DND-41 (cell line): ENCODE data around the gene RASL10B.

Source experiments
- ATAC-seq: fragments of 200-7000 bp; cut with Tn5 transposase; 3 replicates; pipeline ENCODE4 v1.9.1; 2021; ENCODE audit warnings: low read depth; ENCODE audit not compliant: insufficient read depth
- DNase-seq: peaks from one replicate; pipeline ENCODE4 v3.0.0-alpha.2; 2020
- H2AFZ ChIP-seq: 2 replicates; pipeline ENCODE4 v1.6.0; 2012; ENCODE audit warnings: low read depth, low read length
- H3K27ac ChIP-seq: 2 replicates; pipeline ENCODE4 v1.5.1; 2012; ENCODE audit warnings: low read length, inconsistent platforms
- H3K27me3 ChIP-seq: fragments of 200-600 bp; sonication (generic); 2 replicates; pipeline ENCODE4 v1.6.0; 2012; ENCODE audit warnings: low read length, mild to moderate bottlenecking, inconsistent platforms; ENCODE audit not compliant: insufficient read depth, poor library complexity
- H3K36me3 ChIP-seq: 2 replicates; pipeline ENCODE4 v1.5.1; 2012; ENCODE audit warnings: low read length, inconsistent platforms; ENCODE audit not compliant: insufficient read depth
- H3K4me1 ChIP-seq: 2 replicates; pipeline ENCODE4 v1.5.1; 2012; ENCODE audit warnings: mild to moderate bottlenecking, low read length; ENCODE audit not compliant: insufficient read depth
- H3K4me2 ChIP-seq: 2 replicates; pipeline ENCODE4 v1.6.0; 2012; ENCODE audit warnings: mild to moderate bottlenecking, moderate library complexity, low read length, inconsistent platforms; ENCODE audit not compliant: insufficient read depth
- H3K4me3 ChIP-seq, 2 experiments: fragments of 200-600 bp in 1 of 2; shearing (Covaris generic) in 1 of 2; 2 replicates each; pipeline ENCODE4 v1.5.1; 2012 to 2016; ENCODE audit warnings: inconsistent platforms in 2 of 2, low read length in 2 of 2, mild to moderate bottlenecking in 2 of 2, low read depth in 1 of 2, moderate library complexity in 1 of 2
- H3K79me2 ChIP-seq: 2 replicates; pipeline ENCODE4 v1.6.0; 2012; ENCODE audit warnings: low read length, inconsistent platforms; ENCODE audit not compliant: insufficient read depth
- H3K9ac ChIP-seq: 2 replicates; pipeline ENCODE4 v1.6.0; 2012; ENCODE audit warnings: low read depth, mild to moderate bottlenecking, inconsistent platforms, low read length, moderate library complexity
- H3K9me3 ChIP-seq: 2 replicates; pipeline ENCODE4 v1.5.1; 2012; ENCODE audit warnings: low read length, moderate library complexity, mild to moderate bottlenecking, inconsistent platforms; ENCODE audit not compliant: insufficient read depth, severe bottlenecking
- H4K20me1 ChIP-seq: 2 replicates; pipeline ENCODE4 v1.6.0; 2012; ENCODE audit warnings: low read length; ENCODE audit not compliant: insufficient read depth
- EZH2 ChIP-seq: IDR thresholded peaks from 3 replicates; pipeline ENCODE4 v1.6.1; 2012; ENCODE audit warnings: borderline replicate concordance, low read depth, mild to moderate bottlenecking, moderate library complexity, low read length, inconsistent platforms; ENCODE audit not compliant: severe bottlenecking
- TF ChIP-seq, protein P1 (sequence below): IDR thresholded peaks from 2 replicates; pipeline ENCODE4 v1.5.1; 2012; ENCODE audit warnings: borderline replicate concordance, low read length, moderate library complexity, mild to moderate bottlenecking; ENCODE audit not compliant: poor library complexity, severe bottlenecking; ENCODE audit errors: extremely low read depth

RASL10B gene

DNA sequence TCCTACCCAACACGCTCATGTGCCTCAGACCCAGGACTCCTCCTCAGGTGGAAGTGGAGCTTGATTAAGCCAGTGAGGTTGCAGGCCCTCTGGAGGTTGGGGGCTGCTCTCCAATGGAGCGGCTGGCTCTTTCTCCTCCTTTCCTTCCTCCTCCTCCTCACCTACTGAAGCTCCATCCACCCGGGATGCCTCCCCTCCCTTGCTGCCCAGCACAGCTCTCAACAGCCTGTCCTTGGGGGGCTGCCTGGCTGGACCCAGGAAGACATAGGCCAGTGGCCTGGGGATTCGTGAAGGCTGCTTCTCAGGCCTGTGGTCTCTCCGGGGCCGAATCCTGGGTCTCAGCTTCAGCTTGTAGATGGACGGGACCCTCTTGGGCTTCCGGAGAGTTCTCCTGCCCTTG is 13.4 kb downstream of the RASL10B start:
- ATAC-seq (no peak), DNase-seq (no peak)
- H2AFZ ChIP-seq, result no peak overlapping the region
- no peak overlapping the region for H3K4me2 ChIP-seq
- H3K4me3 ChIP-seq, result no peak overlapping the region
- no peak overlapping the region for H3K9ac ChIP-seq
- peaks cover 14% of the 10 kb centered on the region for H3K27me3 ChIP-seq
- no peaks in the 10 kb centered on the region for H3K79me2 ChIP-seq
- H3K9me3 ChIP-seq, result no peaks in the 10 kb centered on the region
- no peak overlapping the region for H3K27ac ChIP-seq
- TF ChIP-seq, protein P1, sequence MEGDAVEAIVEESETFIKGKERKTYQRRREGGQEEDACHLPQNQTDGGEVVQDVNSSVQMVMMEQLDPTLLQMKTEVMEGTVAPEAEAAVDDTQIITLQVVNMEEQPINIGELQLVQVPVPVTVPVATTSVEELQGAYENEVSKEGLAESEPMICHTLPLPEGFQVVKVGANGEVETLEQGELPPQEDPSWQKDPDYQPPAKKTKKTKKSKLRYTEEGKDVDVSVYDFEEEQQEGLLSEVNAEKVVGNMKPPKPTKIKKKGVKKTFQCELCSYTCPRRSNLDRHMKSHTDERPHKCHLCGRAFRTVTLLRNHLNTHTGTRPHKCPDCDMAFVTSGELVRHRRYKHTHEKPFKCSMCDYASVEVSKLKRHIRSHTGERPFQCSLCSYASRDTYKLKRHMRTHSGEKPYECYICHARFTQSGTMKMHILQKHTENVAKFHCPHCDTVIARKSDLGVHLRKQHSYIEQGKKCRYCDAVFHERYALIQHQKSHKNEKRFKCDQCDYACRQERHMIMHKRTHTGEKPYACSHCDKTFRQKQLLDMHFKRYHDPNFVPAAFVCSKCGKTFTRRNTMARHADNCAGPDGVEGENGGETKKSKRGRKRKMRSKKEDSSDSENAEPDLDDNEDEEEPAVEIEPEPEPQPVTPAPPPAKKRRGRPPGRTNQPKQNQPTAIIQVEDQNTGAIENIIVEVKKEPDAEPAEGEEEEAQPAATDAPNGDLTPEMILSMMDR, result no peak
- TF ChIP-seq EZH2, result no peak
- H3K36me3 ChIP-seq, result no peaks in the 10 kb centered on the region
- H4K20me1 ChIP-seq, result peaks cover 9% of the 10 kb centered on the region
- H3K4me1 ChIP-seq, result peaks cover 2% of the 10 kb centered on the region

DNA sequence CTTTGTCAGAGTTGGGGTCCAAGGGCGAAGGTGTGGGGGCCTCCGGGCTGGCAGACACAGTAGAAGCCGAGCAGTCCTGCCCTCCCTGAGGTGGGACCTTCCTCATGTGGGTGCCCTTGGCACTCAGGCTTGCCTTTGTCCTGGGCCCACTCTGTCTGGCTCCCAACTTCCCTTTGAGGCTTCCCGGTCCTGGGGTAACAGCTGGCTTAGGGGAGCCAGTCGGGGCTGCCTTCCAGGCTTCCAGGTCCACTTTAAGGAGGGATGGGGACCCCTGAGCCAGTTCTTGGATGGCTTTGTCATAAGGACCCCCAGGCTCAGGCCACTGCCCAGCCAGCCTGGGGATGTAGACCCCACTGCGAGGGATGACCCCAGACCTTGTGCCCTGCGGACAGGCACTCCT is 13.8 kb downstream of the RASL10B start:
- H2AFZ ChIP-seq, result no peak overlapping the region
- no peak overlapping the region for H3K27ac ChIP-seq
- H3K9ac ChIP-seq, result no peak overlapping the region
- peaks cover 18% of the 10 kb centered on the region for H3K27me3 ChIP-seq
- DNase-seq (no peak), ATAC-seq (no peak)
- no peak overlapping the region for H3K4me2 ChIP-seq
- peaks cover 9% of the 10 kb centered on the region for H4K20me1 ChIP-seq
- TF ChIP-seq, protein P1, result no peak
- no peak for TF ChIP-seq EZH2
- no peaks in the 10 kb centered on the region for H3K36me3 ChIP-seq
- no peak overlapping the region for H3K4me3 ChIP-seq
- H3K79me2 ChIP-seq, result no peaks in the 10 kb centered on the region
- peaks cover 6% of the 10 kb centered on the region for H3K4me1 ChIP-seq
- H3K9me3 ChIP-seq, result no peaks in the 10 kb centered on the region

DNA sequence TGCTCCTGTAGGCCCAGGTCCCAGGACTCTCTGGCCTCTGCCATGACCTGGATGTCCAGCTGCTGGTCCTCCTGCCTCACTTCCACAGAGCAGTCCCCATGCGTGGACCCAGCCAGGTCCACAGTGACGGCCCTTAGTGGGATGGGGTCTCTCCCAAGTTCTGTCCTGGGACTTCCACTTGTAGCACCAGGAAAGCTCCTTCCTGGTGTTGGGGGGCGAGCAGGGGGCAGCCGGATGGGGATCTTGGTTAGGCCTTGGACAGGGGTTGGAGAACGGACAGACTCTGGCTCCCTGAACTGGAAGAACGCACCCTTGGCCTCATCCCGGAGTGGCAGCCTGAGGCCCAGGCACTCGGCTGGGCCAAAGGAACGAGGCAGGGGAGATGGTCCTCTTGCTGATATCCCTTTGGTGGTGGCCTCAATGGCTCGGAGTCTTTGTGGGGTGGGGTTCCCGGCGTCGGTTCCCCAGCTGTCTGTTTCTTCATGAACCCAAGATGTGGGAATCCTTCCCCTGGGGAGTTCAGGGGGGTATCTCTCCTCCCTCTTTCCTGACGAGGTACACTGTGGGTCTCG is 14.4 kb downstream of the RASL10B start:
- Histone ChIP-seq H3K4me3 (no peak overlapping the region), H3K79me2 (no peaks in the 10 kb centered on the region), H3K27ac (no peak overlapping the region), H3K9me3 (no peaks in the 10 kb centered on the region), H3K9ac (no peak overlapping the region), H3K36me3 (no peaks in the 10 kb centered on the region), H3K4me1 (peaks cover 11% of the 10 kb centered on the region), H3K27me3 (peaks cover 24% of the 10 kb centered on the region), H2AFZ (no peak overlapping the region), H3K4me2 (no peak overlapping the region), H4K20me1 (peaks cover 9% of the 10 kb centered on the region)
- TF ChIP-seq, protein P1, result no peak
- TF ChIP-seq EZH2, result no peak
- DNase-seq (no peak), ATAC-seq (no peak)
